ENCODE data around the gene MKLN1.

DNA sequence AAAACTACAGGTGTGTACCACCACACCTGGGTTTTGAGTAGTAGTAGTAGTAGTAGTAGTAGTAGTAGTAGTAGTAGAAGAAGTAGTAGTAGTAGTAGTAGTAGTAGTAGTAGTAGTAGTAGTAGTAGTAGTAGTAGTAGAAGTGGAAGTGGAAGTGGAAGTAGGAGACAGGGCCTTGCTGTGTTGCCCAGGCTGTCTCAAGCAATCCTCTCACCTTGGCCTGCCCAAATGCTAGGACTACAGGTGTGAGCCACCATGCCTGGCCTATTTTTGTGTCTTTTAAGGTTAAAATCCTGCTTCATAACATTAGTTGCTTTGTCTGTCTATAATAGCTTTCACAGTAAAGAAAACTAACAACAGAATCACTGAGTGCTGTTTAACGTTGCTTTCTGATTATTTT lies 117.0 kb downstream of the MKLN1 start:
- TF ChIP-seq, protein P1, sequence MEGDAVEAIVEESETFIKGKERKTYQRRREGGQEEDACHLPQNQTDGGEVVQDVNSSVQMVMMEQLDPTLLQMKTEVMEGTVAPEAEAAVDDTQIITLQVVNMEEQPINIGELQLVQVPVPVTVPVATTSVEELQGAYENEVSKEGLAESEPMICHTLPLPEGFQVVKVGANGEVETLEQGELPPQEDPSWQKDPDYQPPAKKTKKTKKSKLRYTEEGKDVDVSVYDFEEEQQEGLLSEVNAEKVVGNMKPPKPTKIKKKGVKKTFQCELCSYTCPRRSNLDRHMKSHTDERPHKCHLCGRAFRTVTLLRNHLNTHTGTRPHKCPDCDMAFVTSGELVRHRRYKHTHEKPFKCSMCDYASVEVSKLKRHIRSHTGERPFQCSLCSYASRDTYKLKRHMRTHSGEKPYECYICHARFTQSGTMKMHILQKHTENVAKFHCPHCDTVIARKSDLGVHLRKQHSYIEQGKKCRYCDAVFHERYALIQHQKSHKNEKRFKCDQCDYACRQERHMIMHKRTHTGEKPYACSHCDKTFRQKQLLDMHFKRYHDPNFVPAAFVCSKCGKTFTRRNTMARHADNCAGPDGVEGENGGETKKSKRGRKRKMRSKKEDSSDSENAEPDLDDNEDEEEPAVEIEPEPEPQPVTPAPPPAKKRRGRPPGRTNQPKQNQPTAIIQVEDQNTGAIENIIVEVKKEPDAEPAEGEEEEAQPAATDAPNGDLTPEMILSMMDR (IDR thresholded peaks at IDR 0.05 in 2 of 3, conservative IDR thresholded peaks at IDR 0.05 in 1 of 3; ENCODE audit: control insufficient read depth in 2 of 3, extremely low read depth in 1 of 3, insufficient read depth in 1 of 3, low read depth in 3 of 3, low read length in 3 of 3), result no peak
- TF ChIP-seq, protein P2, sequence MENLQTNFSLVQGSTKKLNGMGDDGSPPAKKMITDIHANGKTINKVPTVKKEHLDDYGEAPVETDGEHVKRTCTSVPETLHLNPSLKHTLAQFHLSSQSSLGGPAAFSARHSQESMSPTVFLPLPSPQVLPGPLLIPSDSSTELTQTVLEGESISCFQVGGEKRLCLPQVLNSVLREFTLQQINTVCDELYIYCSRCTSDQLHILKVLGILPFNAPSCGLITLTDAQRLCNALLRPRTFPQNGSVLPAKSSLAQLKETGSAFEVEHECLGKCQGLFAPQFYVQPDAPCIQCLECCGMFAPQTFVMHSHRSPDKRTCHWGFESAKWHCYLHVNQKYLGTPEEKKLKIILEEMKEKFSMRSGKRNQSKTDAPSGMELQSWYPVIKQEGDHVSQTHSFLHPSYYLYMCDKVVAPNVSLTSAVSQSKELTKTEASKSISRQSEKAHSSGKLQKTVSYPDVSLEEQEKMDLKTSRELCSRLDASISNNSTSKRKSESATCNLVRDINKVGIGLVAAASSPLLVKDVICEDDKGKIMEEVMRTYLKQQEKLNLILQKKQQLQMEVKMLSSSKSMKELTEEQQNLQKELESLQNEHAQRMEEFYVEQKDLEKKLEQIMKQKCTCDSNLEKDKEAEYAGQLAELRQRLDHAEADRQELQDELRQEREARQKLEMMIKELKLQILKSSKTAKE (IDR thresholded peaks at IDR 0.05; ENCODE audit: low read depth, poor library complexity, severe bottlenecking), result no peak
- no peak for TF ChIP-seq PAX5 (IDR thresholded peaks at IDR 0.05; ENCODE audit: borderline replicate concordance, low read depth, low read length)

Data from GM12878 (cell line).